GM18907 (cell line): ENCODE measurements around the gene TRIP13.
"Not testable (repeated sequence)": the region's sequence is repeated elsewhere in the genome, so short reads cannot be mapped to it uniquely, and the experiment has no call there.

Source experiments
- ATAC-seq: cut with Tn5 transposase; IDR thresholded peaks from one replicate; pipeline ENCODE4 v1.9.1; 2021; ENCODE audit warnings: mild to moderate bottlenecking, moderate library complexity; ENCODE audit not compliant: unreplicated experiment

The TRIP13 gene

DNA sequence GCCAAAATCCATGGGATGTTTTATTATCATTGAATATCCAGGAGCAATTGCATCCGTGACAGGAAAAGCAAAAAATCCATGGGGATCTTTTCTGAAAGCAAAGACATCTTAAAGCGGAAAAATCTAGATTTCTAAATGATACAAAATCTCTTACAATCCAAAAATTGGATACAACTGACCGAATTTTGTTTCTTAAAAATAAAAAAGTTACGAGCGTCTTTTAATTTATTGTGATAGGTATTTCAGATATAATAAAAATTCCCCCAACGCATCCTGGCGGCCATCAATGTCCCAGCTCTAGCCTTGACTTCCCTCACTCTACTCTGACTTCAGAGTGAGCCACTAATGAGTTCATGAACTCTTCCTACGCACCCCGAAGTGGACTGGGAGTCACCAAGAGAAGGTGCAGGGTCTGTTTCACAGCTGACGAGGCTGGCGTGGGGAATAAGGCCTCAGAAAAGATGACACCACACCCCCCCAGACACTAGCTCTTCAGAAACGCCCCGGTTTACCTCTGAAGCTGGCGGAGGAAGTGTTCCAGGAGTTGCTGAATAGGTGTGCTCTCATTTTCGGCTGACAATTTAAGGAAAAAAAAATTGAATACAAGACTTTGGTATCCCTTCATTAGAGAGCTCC is 3.5 kb upstream of the TRIP13 start:
- ATAC-seq = no peak

DNA sequence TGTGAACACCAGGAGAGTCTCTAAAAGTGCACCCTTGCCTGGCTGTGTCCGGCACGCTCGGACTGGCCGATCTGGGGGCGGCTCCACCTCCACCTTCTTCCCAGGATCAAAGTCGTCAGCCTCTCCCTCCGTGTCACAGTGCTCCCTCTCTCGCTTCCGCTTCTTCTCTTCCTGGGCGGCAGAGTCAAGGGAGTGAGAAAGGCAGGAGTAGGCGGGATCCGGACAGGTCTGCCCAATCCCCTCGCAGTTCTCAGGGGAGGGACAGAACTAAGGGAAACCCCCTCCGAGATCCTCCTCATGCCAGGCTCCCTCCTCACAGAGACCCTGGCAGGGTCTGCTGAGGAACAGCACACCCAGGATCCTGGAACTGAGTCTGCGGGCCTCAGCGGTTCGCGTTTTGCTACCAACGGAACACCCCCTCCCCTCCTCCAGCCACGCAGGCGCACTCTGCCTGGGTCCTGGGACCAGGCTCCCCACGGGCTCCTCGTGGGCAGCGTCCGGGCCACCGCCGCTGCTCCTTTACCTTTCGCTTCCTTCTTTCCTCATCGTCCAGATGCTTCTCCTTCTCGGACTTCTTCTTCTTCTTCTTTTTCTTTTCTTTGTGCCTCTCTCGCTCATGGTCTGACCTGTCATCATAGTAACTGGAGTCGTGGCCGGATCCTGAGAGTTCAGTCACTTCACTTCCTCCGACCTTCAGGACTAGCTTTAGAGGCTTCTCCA is 1.4 kb upstream of the TRIP13 start:
- no peak for ATAC-seq

DNA sequence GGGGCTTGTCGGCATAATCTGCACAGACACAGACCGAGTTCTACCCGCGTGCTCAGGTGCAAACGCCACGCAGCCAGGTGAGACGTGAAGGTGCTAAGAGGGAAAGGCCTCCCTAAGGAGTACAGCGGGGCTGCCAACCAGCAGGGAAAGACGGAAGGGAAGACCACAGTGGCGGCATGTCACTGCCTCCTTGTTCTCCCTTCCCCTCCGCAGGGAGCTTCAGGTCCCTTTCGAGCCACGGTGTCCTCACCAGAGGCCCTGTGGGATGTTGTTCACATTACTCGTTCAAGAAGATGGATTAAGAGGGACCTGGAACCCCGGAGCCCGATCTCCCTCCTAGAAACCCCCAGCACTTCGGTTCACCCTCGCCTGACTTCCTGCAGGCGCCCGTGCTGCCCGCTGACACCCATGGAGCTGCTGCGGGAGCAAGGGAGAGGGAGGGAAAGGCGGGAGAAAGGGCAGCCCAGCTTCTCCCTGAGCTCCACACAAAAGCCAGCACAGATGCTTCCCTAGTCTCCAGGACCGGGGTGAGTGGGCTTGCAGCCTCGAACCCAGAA is 769 bp upstream of the TRIP13 start:
- peak; percentile 8 for ATAC-seq

DNA sequence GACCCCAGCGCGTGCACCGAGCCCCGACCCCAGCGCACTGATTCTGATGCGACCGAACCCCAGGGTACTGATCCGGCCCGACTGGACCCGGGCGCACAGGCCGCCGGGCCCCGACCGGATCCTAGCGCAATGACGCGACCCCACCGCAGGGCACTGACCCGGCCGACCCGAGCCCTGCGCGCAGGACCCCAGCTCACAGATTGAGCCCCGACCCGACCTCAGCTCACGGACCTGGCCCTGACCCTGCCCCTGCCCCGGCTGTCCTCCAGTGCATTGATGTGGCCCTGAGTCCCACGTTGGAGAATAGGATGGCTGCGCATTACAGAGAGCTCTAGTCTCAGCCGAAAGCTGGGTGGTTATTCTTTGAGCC is 438 bp downstream of the TRIP13 start:
- peak; percentile 25 for ATAC-seq

DNA sequence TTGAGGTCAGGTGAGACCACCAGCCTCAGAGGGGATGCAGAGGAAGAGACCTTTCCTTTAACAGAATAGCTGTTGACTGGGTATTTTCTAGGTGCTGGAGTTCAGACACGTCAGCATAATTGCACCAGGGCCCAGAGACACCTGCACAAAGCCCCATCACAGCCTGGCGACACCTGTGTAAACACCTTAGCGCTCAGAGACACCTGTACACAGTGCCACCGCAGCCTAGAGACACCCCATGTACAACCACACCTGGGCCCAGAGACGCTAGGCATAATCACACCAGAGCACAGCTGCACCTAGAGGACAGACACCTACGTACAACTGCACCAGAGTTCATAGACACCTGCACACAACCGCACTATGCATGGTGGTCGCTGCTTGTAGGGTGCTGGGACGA is 1.0 kb downstream of the TRIP13 start:
- no peak for ATAC-seq

DNA sequence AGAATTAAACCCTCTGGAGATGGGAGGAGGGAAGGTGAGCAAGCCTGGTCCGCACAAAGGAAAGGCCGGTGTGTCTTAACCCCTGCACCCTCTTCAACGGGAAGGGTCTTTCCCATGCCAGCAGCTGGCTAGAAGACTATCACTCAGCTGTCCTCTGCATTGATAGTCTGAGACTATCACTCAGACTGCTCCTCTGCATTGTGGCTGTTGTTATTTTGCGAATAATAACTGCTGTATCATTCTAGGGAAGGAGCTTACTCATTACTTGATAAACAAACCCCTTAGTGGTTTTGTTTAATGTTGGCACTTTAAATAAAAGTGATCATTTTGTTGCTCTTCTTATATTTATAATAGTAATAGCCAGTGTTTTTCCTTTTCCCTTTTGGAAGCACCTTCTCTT is 8.1 kb downstream of the TRIP13 start:
- no peak for ATAC-seq

DNA sequence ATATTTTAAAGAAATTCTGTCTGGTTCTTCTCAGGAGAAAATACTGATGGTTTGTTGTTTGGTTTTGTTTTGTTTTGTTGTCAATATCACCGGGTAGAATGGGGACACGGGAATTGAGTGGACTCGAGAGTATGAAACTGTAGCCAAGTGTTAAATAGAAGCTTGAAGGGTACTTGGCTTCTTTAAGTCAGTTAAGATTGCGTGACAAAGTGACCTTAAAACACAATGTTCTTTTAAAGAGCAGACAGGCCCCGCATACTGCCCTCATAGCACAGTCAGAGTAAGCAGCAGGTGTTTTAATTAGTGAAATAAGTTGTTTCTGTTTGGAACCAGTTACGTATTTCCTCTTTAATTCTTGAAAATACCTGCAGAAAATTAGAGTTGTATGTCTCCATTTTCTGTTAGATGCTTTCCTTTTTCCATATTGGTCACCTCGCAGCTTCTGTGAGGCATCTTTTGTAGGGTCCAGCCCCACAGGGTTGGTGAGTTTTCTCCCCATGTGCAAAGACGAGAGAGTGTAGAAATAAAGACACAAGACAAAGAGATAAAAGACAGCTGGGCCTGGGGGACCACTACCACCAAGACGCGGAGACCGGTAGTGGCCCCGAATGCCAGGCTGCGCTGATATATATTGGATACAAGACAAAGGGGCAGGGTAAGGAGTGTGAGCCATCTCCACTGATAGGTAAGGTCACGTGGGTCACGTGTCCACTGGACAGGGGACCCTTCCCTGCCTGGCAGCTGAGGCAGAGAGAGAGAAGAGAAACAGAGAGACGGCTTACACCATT is 9.6 kb downstream of the TRIP13 start:
- ATAC-seq = no peak

DNA sequence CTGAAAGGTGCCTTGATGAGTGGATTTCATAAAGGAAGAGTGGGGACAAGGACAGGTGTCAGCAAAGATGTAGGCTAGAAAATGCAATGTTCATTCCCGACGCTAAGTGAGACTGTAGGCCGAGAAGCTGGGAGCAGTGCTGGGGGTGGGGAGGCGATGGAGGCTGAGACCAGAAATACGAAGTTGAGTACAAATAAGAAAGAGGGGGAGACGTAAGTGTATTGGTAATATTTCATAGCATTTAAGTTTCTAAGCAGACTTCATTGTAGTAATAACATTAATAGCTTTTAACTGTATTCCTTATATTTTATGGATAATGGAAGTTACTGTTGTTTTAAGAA is 11.0 kb downstream of the TRIP13 start:
- ATAC-seq = no peak

DNA sequence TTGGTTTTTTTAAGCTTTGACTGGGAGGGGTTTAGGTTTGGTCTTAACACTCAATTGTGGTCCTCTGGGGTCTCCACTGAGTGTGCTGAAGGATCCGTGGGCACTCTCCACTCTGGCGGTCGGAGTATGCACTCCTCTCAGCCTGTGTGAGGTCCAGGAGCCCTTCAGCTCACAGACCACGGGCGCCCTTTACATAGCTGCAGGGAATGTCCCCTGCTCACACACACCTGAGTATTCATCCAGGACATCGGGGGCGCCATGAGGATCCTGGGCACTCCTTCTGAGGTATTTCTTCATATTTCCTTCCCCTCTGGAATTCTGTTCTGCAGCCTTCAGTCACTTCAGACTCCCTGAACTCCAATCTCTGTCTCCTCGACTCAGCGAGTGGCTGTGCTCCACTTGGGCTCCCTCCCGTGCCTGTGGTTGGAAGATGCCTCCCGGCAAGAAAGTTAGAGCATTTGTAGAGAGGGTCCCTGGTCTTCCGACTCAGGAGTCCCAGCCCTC is 12.5 kb downstream of the TRIP13 start:
- ATAC-seq = no peak

DNA sequence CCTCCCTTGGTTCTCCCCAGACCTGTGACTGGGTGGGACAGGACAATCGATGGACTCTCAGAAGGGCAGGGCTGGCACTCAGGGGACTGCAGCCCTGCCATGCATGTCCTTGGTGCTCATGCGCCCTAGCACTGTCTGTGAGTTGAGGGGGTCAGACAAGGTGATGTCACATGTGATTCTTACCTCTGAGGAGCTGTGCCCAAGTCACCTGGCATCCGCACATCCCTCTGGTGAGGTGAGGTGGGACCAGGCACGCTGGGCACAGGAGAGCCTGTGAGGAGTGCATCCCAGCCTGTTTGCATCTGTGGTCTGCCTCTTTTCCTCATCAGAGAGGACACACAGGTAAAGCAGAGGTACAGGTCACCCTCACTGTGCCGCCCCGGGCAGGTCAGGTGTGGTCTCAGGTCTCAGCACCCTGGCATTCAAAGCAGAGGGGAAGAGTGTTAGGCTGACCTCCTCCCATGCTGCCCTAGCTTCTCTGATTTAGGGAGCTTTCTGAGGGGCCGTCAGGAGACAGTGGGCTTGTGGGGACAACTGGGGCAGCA is 14.8 kb downstream of the TRIP13 start:
- no peak for ATAC-seq

DNA sequence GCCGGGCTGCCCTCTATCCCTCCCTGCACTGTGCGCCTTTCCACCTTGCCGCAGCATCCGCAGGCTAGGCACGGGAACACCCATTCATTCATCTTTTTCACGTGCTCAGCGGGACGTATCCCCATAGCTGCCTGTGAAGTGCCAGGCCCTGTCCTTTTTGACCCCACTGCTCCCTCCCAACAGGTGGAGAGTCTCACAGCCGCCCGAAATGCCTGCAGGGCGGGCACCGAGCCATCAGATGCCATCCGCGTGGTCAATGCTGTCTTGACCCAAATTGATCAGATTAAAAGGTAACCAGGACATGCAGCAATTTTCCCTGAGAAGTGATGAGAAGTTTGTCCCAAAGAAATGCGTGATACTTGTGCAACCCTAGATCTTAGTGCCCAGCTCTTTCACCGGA is 15.5 kb downstream of the TRIP13 start:
- ATAC-seq = no peak

DNA sequence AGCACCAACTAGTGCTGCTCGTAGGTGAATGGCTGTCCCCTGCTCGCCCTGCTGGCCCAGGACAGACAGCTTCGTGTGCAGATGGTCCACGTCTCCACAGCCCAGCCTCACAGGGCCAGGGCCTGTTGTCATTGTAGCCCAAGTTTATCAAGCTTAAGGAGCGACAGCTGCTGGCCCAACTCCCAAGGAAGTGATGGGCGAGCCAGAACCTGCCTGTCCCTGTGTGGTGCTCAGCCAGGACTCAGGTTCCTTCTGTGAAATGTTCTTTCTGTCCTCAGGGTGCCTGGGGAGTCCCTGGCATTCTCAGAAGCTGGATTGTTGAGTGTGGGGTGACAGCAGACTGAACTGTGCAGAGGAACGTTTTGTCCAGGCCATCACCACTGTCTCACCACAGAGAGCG is 16.4 kb downstream of the TRIP13 start:
- no peak for ATAC-seq

DNA sequence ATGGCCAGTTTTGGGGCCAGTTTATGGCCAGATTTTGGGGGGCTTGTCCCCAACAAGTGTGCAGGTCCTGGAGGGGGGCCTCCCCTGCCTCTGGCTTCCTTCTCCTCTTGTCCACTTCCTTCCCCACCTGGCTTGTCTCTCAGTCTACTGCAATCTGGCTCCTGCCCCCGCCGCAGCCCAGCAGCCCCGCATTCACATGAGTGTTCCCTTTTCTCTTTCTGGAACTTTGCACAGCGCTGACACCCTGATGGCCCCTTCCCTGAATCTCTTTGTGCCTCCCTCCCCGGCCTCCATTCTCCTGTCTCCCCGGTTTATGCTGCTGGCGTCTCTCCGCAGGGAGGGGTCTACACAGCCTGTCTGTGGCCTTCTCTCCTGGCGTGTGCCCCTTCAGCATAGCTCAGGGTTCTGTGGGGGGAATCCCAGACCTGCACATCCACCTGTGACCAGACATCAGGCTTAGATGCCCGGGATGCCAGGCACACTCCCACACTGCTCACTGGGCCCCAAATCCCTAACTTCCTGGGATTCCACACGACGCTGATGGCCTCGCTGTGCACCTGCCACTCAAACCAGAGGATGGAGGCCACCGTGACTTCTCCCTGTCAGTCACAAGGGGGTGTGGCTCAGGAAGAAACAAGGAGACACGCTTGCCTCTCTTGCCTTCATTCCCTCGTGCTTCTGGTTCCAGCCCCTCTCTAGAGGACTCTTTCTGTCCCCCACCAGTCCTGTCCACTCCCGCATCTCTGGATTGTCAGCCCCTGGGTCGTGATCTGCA is 17.5 kb downstream of the TRIP13 start:
- no peak for ATAC-seq

DNA sequence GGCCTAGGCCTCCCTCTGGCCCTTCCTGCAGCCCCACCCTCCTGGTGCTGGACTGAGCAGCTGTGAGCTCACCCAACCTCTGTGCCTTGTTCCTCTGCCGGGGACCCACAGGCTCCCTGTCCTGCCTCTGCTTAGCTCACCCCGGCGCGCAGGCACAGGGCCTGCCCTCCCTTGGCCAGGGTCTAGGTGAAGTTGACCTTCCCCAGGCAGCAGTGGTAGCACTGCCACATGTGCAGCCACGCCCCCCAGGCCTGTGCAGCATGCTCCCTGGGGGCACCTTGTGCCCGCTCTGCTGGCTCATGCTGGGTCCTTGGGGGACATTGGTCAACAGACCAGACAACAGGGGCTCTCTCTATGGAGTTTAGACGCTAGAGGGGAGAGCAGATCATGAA is 18.1 kb downstream of the TRIP13 start:
- no peak for ATAC-seq

DNA sequence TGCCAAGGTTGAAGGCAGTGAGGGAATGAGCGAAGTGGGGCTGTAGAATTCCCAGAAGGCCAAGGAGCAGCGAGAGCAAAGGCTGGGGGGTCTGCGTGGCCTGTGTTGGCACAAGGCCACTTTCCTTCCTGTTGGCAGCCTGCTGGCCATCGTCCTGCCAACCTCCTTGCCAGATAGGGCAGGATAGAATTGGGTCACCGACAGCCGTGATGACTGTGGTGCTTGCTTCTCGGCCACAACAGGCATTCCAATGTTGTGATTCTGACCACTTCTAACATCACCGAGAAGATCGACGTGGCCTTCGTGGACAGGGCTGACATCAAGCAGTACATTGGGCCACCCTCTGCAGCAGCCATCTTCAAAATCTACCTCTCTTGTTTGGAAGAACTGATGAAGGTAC is 18.9 kb downstream of the TRIP13 start:
- ATAC-seq = no peak

DNA sequence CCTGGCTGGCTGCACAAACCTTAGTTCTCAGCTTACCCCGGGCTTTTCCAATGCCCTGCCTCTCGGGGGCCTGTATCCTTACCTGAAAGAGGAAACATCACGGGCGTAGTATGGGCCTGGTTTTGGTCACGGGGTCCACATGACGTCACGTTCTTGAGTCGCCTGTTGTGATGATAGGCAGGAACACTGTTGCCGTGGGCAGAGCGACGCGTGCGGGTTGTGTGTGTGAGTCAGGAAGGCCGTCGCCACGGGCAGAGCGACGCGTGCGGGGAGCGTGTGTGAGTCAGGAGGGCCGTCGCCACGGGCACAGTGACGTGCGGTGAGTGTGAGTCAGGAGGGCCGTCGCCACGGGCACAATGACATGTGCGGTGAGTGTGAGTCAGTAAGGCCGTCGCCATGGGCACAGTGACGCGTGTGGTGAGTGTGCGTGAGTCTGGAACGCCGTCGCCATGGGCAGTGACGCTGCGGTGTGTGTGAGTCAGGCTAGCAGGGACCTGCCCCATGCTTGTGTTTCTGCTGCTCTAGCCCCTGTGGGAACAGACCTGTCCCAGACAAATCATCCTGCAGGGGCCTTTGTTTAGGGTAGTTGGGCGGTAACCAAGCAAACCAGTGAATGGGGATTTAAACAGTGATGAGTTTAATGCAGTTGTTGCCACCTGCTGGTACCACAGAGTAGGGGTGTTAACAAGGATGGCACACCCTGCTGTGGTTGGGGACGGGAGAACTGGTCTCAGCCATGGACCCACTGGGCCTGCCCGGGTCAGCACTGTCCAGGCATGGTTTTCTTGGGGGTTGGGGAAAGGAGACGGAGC is 19.8 kb downstream of the TRIP13 start:
- ATAC-seq = no peak

DNA sequence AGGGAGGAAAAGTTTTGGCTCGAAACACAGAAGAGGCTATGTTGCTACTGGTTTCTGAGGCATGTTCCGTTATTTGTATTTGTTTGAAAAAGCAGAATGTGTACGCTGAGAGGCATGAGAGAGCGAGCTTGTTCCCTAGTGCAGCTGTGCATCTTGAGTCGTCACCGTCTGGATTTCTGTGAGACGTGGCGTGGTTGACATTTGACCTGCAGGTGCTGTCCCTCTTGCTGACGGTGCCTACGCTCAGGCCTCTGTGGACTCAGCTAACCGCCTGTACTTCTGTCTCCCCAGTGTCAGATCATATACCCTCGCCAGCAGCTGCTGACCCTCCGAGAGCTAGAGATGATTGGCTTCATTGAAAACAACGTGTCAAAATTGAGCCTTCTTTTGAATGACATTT is 21.5 kb downstream of the TRIP13 start:
- no peak for ATAC-seq

DNA sequence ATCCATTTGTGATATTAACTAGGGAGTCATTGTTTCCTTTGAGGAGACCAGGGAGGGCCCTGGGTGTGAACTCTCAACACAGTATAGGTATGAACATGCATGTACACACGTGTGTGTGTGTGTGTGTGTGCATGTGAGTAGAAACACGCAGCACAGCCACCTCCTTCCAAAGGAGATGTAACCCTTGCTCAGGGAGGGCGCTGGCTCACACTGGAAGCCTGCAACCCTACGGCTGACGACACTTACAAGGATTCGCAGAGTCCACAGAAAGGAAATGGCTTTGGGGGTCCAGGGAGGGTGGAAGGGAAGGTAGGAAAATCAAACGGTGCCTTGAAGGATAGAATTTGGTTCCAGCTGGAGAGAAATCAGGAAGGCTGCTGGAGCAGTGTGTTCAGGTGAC is 21.9 kb downstream of the TRIP13 start:
- no peak for ATAC-seq

DNA sequence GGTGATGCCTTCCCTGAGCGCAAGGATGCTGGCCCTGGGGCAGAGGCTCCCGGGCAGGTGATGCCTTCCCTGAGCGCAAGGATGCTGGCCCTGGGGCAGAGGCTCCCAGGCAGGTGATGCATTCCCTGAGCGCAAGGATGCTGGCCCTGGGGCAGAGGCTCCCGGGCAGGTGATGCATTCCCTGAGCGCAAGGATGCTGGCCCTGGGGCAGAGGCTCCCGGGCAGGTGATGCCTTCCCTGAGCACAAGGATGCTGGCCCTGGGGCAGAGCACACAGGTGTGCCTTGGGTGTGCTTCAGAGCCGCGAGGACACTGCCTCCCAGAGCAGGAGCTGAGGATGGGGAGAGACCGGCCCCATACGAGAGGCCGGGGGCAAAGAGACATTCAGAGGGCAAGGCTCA is 22.7 kb downstream of the TRIP13 start:
- not testable (repeated sequence) for ATAC-seq

DNA sequence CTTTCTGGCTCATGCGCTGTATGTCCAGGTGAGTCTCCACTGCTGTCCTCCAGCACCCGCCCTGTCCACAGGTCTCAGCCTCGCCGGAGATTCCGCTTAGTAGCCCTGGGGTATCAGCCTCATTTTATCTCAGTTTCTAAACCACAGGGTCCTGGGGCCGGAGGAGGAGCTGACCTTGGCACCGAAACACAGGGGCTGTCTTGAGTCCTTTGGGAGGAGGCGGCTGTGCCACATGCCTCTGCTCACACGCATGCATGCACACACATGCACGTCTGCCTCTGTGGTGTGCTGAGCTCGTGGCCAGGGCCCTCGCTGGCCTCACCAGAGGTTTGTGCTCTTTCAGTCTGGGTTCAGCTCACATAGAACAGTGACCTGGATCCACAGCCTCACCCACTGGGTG is 23.3 kb downstream of the TRIP13 start:
- ATAC-seq = no peak
